OCI-LY1 (cell line): Measurements from ENCODE around the gene AGTPBP1.

Experiments used
- H2AFZ ChIP-seq: fragments of 200-600 bp; sonication (generic), shearing (Covaris generic); 2 replicates; pipeline ENCODE4 v1.6.0; 2014; ENCODE audit warnings: antibody characterized with exemption, mild to moderate bottlenecking, low read length
- H3F3A ChIP-seq: fragments of 200-600 bp; sonication (generic), shearing (Covaris generic); 2 replicates; pipeline ENCODE4 v1.6.0; 2014; ENCODE audit warnings: mild to moderate bottlenecking, antibody characterized with exemption, low read length, moderate library complexity; ENCODE audit not compliant: insufficient read depth
- H3K27ac ChIP-seq: fragments of 200-600 bp; sonication (generic); 2 replicates; pipeline ENCODE4 v1.5.1; 2014; ENCODE audit warnings: low read length, mixed run types, mild to moderate bottlenecking, low read depth; ENCODE audit not compliant: poor library complexity, severe bottlenecking
- H3K27me3 ChIP-seq: fragments of 200-600 bp; sonication (generic); 2 replicates; pipeline ENCODE4 v1.6.0; 2014; ENCODE audit warnings: antibody characterized with exemption, mild to moderate bottlenecking, low read length, moderate library complexity; ENCODE audit not compliant: insufficient read depth
- H3K36me3 ChIP-seq: fragments of 200-600 bp; sonication (generic); 2 replicates; pipeline ENCODE4 v1.6.1; 2014; ENCODE audit warnings: mild to moderate bottlenecking, antibody characterized with exemption, low read length, moderate library complexity, mixed read lengths; ENCODE audit not compliant: insufficient read depth
- H3K4me1 ChIP-seq: fragments of 200-600 bp; sonication (generic); 2 replicates; pipeline ENCODE4 v1.5.1; 2014; ENCODE audit warnings: mild to moderate bottlenecking, low read length, moderate library complexity; ENCODE audit not compliant: insufficient read depth, severe bottlenecking
- H3K4me2 ChIP-seq: fragments of 200-600 bp; sonication (generic), shearing (Covaris generic); 2 replicates; pipeline ENCODE4 v1.6.1; 2014; ENCODE audit warnings: low read length
- H3K4me3 ChIP-seq: fragments of 200-600 bp; sonication (generic); 2 replicates; pipeline ENCODE4 v1.5.1; 2014; ENCODE audit warnings: low read length, low read depth, mild to moderate bottlenecking, mixed read lengths; ENCODE audit not compliant: poor library complexity, severe bottlenecking
- H3K79me2 ChIP-seq: fragments of 200-600 bp; shearing (Covaris generic); 2 replicates; pipeline ENCODE4 v1.6.1; 2016; ENCODE audit warnings: mixed run types, low read length, mixed read lengths; ENCODE audit not compliant: insufficient read depth
- H3K9ac ChIP-seq: fragments of 200-600 bp; sonication (generic), shearing (Covaris generic); 2 replicates; pipeline ENCODE4 v1.6.1; 2014; ENCODE audit warnings: mild to moderate bottlenecking, low read length, mixed read lengths
- H3K9me2 ChIP-seq: fragments of 200-600 bp; sonication (generic), shearing (Covaris generic); 2 replicates; pipeline ENCODE4 v1.6.1; 2014; ENCODE audit warnings: low read depth, mild to moderate bottlenecking, low read length, mixed read lengths
- H3K9me3 ChIP-seq: fragments of 200-600 bp; shearing (Covaris generic); 2 replicates; pipeline ENCODE4 v1.6.1; 2014; ENCODE audit warnings: low read length, mixed read lengths
- H4K20me1 ChIP-seq: fragments of 200-600 bp; sonication (generic), shearing (Covaris generic); 2 replicates; pipeline ENCODE4 v1.6.0; 2016; ENCODE audit warnings: mild to moderate bottlenecking, low read length; ENCODE audit not compliant: insufficient read depth
- EZH2 ChIP-seq: fragments of 200-600 bp; sonication (generic), shearing (Covaris generic); IDR thresholded peaks from 2 replicates; pipeline ENCODE4 v1.8.0; 2017; ENCODE audit warnings: borderline replicate concordance, mixed run types, mild to moderate bottlenecking, antibody characterized with exemption, low read length, moderate library complexity, mixed read lengths
- TF ChIP-seq, protein P1 (sequence below): fragments of 200-600 bp; sonication (generic), shearing (Covaris generic); IDR thresholded peaks from 2 replicates; pipeline ENCODE4 v1.5.1; 2017; ENCODE audit warnings: mild to moderate bottlenecking, antibody characterized with exemption, low read length, moderate library complexity, mixed read lengths

Gene AGTPBP1

DNA sequence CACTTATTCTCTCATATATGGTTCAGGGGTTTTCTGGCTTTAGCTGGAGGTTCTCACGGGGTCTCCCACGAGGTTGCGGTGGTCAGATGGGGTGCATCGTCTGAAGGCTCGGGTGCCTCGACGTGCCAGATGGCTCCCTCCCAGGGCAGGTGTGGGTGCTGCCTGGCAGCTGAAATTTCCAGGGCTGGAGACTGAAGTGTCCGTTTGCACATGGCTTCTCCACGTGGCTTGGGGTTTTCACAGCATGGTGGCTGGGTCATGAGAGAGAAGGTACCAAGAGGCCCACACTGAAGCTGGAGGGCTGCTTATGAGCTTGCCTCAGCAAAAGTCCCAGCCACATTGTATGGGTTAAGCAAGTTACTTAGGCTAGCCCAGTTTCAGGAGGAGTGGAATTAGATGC, 218.6 kb downstream of the AGTPBP1 start:
- Histone ChIP-seq H3K9ac (no peak overlapping the region), H3F3A (no peaks in the 10 kb centered on the region), H3K9me2 (no peaks in the 10 kb centered on the region), H3K4me2 (no peak overlapping the region), H3K27ac (no peak overlapping the region), H3K27me3 (no peaks in the 10 kb centered on the region), H3K9me3 (no peaks in the 10 kb centered on the region), H2AFZ (no peak overlapping the region), H3K4me3 (no peak overlapping the region), H4K20me1 (no peaks in the 10 kb centered on the region), H3K79me2 (no peaks in the 10 kb centered on the region), H3K4me1 (no peaks in the 10 kb centered on the region), H3K36me3 (no peaks in the 10 kb centered on the region)
- no peak for TF ChIP-seq EZH2
- TF ChIP-seq, protein P1, sequence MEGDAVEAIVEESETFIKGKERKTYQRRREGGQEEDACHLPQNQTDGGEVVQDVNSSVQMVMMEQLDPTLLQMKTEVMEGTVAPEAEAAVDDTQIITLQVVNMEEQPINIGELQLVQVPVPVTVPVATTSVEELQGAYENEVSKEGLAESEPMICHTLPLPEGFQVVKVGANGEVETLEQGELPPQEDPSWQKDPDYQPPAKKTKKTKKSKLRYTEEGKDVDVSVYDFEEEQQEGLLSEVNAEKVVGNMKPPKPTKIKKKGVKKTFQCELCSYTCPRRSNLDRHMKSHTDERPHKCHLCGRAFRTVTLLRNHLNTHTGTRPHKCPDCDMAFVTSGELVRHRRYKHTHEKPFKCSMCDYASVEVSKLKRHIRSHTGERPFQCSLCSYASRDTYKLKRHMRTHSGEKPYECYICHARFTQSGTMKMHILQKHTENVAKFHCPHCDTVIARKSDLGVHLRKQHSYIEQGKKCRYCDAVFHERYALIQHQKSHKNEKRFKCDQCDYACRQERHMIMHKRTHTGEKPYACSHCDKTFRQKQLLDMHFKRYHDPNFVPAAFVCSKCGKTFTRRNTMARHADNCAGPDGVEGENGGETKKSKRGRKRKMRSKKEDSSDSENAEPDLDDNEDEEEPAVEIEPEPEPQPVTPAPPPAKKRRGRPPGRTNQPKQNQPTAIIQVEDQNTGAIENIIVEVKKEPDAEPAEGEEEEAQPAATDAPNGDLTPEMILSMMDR: no peak

DNA sequence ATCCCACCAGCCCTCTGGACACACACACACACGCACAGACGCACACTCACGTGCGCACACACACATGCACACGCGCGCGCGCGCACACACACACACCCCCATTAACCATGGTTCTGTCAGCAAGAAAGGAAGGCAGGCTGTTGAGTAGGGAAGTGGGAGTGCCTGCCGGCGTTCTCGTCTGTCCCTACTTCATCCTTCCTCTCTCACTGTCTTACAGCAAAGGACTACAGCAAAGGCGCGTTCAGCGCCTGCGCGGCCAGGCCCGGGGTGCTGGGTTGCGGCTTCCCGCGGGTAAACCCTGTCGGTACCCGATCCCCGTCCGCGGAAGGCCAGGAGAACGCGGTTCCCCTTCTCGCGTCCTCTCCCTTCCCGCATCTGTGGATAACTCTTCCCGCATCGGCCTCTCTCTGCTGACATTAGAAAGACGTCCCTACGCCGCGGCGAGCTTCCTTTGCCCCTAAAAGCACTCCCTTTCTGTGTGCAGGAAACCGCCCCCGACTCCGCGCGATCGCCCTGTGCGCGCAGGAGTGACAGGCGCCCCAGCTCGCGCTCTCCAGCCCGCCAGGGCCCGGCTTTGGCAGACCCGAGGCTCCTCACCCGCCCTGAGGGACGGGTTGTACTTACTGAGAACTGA, 219.2 kb downstream of the AGTPBP1 start:
- no peaks in the 10 kb centered on the region for H3K9me3 ChIP-seq
- H3F3A ChIP-seq: no peaks in the 10 kb centered on the region
- H3K4me2 ChIP-seq: no peak overlapping the region
- no peaks in the 10 kb centered on the region for H3K9me2 ChIP-seq
- no peak overlapping the region for H3K9ac ChIP-seq
- no peaks in the 10 kb centered on the region for H3K4me1 ChIP-seq
- H3K79me2 ChIP-seq: no peaks in the 10 kb centered on the region
- H3K4me3 ChIP-seq: no peak overlapping the region
- no peaks in the 10 kb centered on the region for H4K20me1 ChIP-seq
- H2AFZ ChIP-seq: no peak overlapping the region
- no peak overlapping the region for H3K27ac ChIP-seq
- no peak for TF ChIP-seq EZH2
- TF ChIP-seq, protein P1: no peak
- no peaks in the 10 kb centered on the region for H3K27me3 ChIP-seq
- H3K36me3 ChIP-seq: no peaks in the 10 kb centered on the region

DNA sequence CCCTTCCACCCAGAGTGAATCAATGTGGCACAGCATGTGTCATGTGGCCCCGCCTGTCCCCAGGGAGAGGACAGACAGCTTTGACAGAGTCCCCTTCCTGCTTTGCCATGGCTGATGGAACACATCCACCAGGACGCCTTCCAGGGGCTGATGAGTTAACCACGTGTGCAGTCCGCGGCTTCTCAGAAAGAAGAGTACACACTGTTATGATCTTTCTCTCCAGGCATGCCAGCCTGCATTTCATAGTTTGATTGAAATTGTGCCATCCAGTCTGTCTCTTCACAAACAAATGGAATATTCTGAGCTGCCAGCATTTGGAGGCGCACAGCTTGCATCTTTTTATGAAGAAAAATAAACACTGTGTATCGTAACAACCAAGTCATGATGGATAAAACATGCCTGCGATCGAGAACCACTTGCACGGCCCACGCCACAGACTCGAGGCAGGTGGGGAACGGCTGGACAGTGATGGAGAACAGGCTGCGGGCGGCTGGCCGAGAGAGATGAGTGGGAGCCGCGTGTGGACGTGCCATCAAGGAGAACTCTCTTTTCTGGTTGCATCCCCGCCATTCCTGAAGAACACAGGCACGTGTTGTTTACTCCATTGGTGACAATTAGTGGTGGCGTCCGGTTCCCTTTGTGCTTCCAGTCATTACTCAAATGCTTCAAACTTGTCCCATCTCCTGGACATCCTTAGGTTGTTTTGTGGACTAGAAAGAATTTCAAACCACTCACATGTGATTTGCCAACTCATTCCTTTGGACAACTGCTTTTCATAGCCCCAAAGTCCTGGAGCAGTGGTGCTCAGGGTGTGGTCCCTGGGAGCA, 220.2 kb downstream of the AGTPBP1 start:
- Histone ChIP-seq H3K27ac (no peak overlapping the region), H3K4me2 (no peak overlapping the region), H3K9me2 (no peaks in the 10 kb centered on the region), H2AFZ (no peak overlapping the region), H4K20me1 (no peaks in the 10 kb centered on the region), H3F3A (no peaks in the 10 kb centered on the region), H3K27me3 (no peaks in the 10 kb centered on the region), H3K9ac (no peak overlapping the region), H3K9me3 (no peaks in the 10 kb centered on the region), H3K79me2 (no peaks in the 10 kb centered on the region), H3K4me3 (no peak overlapping the region), H3K4me1 (no peaks in the 10 kb centered on the region), H3K36me3 (no peaks in the 10 kb centered on the region)
- TF ChIP-seq EZH2: no peak
- TF ChIP-seq, protein P1: no peak
